Neural crest cell (in vitro differentiated cells): Measurements from ENCODE around the gene SLC5A6. TPM values are rescaled to one million over a fixed set of nuclear protein-coding genes. Genes with fewer than 3 reads are reported as not detected.

Source experiments
- DNase-seq: peaks from one replicate; pipeline ENCODE4 v3.0.0; 2021; ENCODE audit warnings: low read depth, mixed read lengths, low spot score
- H3K27ac Mint-ChIP-seq: one replicate; pipeline ENCODE4 v1.8.0; 2021; ENCODE audit warnings: mild to moderate bottlenecking, mixed read lengths; ENCODE audit not compliant: unreplicated experiment
- H3K27me3 Mint-ChIP-seq: 2 replicates; pipeline ENCODE4 v1.8.0; 2021; ENCODE audit warnings: low read depth, mild to moderate bottlenecking, mixed read lengths
- H3K36me3 Mint-ChIP-seq: 2 replicates; pipeline ENCODE4 v1.8.0; 2021; ENCODE audit warnings: low read depth, mild to moderate bottlenecking, mixed read lengths
- H3K4me1 Mint-ChIP-seq: 2 replicates; pipeline ENCODE4 v1.8.0; 2021; ENCODE audit warnings: mixed read lengths
- H3K4me3 Mint-ChIP-seq: one replicate; pipeline ENCODE4 v1.8.0; 2021; ENCODE audit warnings: mild to moderate bottlenecking, mixed read lengths
- H3K9me3 Mint-ChIP-seq: 2 replicates; pipeline ENCODE4 v1.8.0; 2021; ENCODE audit warnings: mixed read lengths
- CTCF ChIP-seq: fragments of 200-600 bp; sonication (generic); conservative IDR thresholded peaks from 2 replicates; pipeline ENCODE4 v1.5.0; 2021; ENCODE audit warnings: antibody characterized with exemption, mild to moderate bottlenecking
- total RNA-seq: library from RNA; stranded (reverse); gene quantifications from 2 replicates; pipeline ENCODE4 v1.2.1, GENCODE V29; 2021

Gene SLC5A6
- total RNA-seq, 1 donor from 2014 or later = 140 TPM

GRCh38 chr2:27247893-27248292 lies 35.8 kb upstream of the SLC5A6 start:
- Mint-ChIP-seq H3K36me3 (no peaks in the 10 kb centered on the region), H3K27me3 (peaks cover 10% of the 10 kb centered on the region), H3K4me3 (no peak overlapping the region), H3K27ac (no peak overlapping the region), H3K4me1 (peaks cover 5% of the 10 kb centered on the region), H3K9me3 (no peaks in the 10 kb centered on the region)
- no peak for DNase-seq
- no peak for TF ChIP-seq CTCF

- DNase-seq = no peak
- no peak for TF ChIP-seq CTCF
- Mint-ChIP-seq H3K9me3 (no peaks in the 10 kb centered on the region), H3K27me3 (peaks cover 5% of the 10 kb centered on the region), H3K36me3 (peaks cover 4% of the 10 kb centered on the region), H3K4me3 (no peak overlapping the region), H3K4me1 (no peaks in the 10 kb centered on the region), H3K27ac (no peak overlapping the region)
These were observed 33.6 kb upstream of the SLC5A6 start for GRCh38 chr2:27245626-27246025.

- Mint-ChIP-seq H3K9me3 (no peaks in the 10 kb centered on the region), H3K27ac (no peak overlapping the region), H3K4me3 (no peak overlapping the region), H3K36me3 (peaks cover 7% of the 10 kb centered on the region), H3K27me3 (peaks cover 5% of the 10 kb centered on the region), H3K4me1 (no peaks in the 10 kb centered on the region)
- TF ChIP-seq CTCF = no peak
- DNase-seq = no peak
These were observed 33.0 kb upstream of the SLC5A6 start for GRCh38 chr2:27245116-27245515.

- H3K9me3 Mint-ChIP-seq = no peaks in the 10 kb centered on the region
- no peak overlapping the region for H3K4me3 Mint-ChIP-seq
- TF ChIP-seq CTCF = no peak
- no peak overlapping the region for H3K27ac Mint-ChIP-seq
- DNase-seq = no peak
- H3K36me3 Mint-ChIP-seq = peaks cover 9% of the 10 kb centered on the region
- peaks cover 5% of the 10 kb centered on the region for H3K27me3 Mint-ChIP-seq
- H3K4me1 Mint-ChIP-seq = no peaks in the 10 kb centered on the region
These were observed 31.5 kb upstream of the SLC5A6 start for GRCh38 chr2:27243391-27244130.

- no peak for TF ChIP-seq CTCF
- Mint-ChIP-seq H3K4me3 (no peak overlapping the region), H3K36me3 (peaks cover 9% of the 10 kb centered on the region), H3K9me3 (no peaks in the 10 kb centered on the region), H3K4me1 (no peaks in the 10 kb centered on the region), H3K27ac (no peak overlapping the region), H3K27me3 (peaks cover 2% of the 10 kb centered on the region)
- no peak for DNase-seq
These were observed 30.5 kb upstream of the SLC5A6 start for GRCh38 chr2:27242614-27242951.
